ENCODE data around the gene POLR2L. TPM values are rescaled to one million over a fixed set of nuclear protein-coding genes. Genes with fewer than 3 reads are reported as not detected.
A peak's percentile ranks its signal among the peaks of the same experiment; 100 is the strongest.

POLR2L gene
- total and polyA plus RNA-seq, 2 of the 13 experiments (the other 11 are each of a cell fraction or from before 2014, with no cell fraction given): 104 to 114 TPM

GRCh38 chr11:830295-831117, 11.8 kb downstream of the POLR2L start (continued):
- TF ChIP-seq ZNF18 (CRISPR knock-in tag; IDR thresholded peaks at IDR 0.05; ENCODE audit: insufficient replicate concordance) (no peak), NR2F6 (IDR thresholded peaks at IDR 0.05) (no peak), NR2F6 (CRISPR knock-in tag; IDR thresholded peaks at IDR 0.05) (no peak), ZNF512B (CRISPR knock-in tag; IDR thresholded peaks at IDR 0.05; ENCODE audit: borderline replicate concordance) (0 out of 2 replicates have a peak, but pooled peaks have one; percentile 54), EED (CRISPR knock-in tag; IDR thresholded peaks at IDR 0.05) (0 out of 2 replicates have a peak, but pooled peaks have one; percentile 72), MAZ (IDR thresholded peaks at IDR 0.05; ENCODE audit: borderline replicate concordance, low read depth, low read length) (0 out of 2 replicates have a peak, but pooled peaks have one; percentile 26), MAZ (CRISPR knock-in tag; IDR thresholded peaks at IDR 0.05; ENCODE audit: low read depth) (peak; percentile 59), SPEN (CRISPR knock-in tag; IDR thresholded peaks at IDR 0.05; ENCODE audit: low read depth) (peak; percentile 44; the same call in 1 of the 2 replicates), MAFF (IDR thresholded peaks at IDR 0.05; ENCODE audit: low read depth, low read length) (no peak), ZNF589 (CRISPR knock-in tag; conservative IDR thresholded peaks at IDR 0.05) (no peak), ATF5 (CRISPR knock-in tag; IDR thresholded peaks at IDR 0.05; ENCODE audit: low read depth) (no peak), ZBTB7A (CRISPR knock-in tag; IDR thresholded peaks at IDR 0.05) (0 out of 2 replicates have a peak, but pooled peaks have one; percentile 11), ZXDC (CRISPR knock-in tag; IDR thresholded peaks at IDR 0.05) (no peak), ZNF547 (CRISPR knock-in tag; IDR thresholded peaks at IDR 0.05) (0 out of 2 replicates have a peak, but pooled peaks have one; percentile 56), ATF6 (CRISPR knock-in tag; conservative IDR thresholded peaks at IDR 0.05) (no peak), ZNF276 (CRISPR knock-in tag; IDR thresholded peaks at IDR 0.05; ENCODE audit: low read depth) (0 out of 2 replicates have a peak, but pooled peaks have one; percentile 22)
